Activated CD4-positive, alpha-beta T cell treated with anti-CD3 and anti-CD28 coated beads for 48 hours (primary cell): ENCODE data around the gene TBC1D32.
"Not testable (repeated sequence)": the region's sequence is repeated elsewhere in the genome, so short reads cannot be mapped to it uniquely, and the experiment has no call there.

Experiments
- DNase-seq: peaks from one replicate; pipeline ENCODE4 v3.0.0-alpha.2; 2020

Gene TBC1D32

DNA sequence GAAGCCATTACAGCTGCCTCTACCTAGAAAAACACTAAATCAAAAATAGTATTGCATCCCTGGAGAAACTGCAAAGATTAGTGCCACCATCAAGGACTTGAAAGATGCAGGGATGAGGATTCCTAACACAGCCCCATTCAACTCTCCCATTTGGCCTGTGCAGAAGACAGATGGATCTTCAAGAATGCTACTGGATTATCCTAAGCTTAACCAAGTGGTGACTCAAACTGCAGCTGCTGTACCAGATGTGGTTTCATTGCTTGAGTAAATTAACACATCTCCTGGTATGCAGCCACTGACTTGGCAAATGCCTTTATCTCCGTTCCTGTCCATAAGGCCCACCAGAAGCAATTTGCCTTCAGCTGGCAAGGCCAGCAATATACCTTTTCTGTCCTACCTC lies 117.4 kb downstream of the TBC1D32 start:
- no peak for DNase-seq

DNA sequence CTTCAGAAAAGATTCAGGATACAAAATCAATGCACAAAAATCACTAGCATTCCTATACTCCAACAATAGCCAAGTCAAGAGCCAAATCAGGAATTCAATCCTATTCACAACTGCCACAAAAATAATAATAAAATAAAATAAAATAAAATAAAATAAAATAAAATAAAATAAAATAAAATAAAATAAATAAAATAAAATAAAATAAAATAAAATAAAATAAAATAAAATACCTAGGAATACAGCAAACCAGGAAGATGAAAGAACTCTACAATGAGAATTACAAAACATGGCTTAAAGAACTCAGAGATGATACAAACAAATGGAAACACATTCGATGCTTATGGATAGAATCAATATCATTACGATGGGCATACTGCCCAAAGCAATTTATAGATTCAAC lies 120.9 kb downstream of the TBC1D32 start:
- not testable (repeated sequence) for DNase-seq

- DNase-seq = no peak
Observed at GRCh38 chr6:121210943-121211342, 123.3 kb downstream of the TBC1D32 start.

GRCh38 chr6:121205569-121205968 lies 128.7 kb downstream of the TBC1D32 start:
- no peak for DNase-seq

DNA sequence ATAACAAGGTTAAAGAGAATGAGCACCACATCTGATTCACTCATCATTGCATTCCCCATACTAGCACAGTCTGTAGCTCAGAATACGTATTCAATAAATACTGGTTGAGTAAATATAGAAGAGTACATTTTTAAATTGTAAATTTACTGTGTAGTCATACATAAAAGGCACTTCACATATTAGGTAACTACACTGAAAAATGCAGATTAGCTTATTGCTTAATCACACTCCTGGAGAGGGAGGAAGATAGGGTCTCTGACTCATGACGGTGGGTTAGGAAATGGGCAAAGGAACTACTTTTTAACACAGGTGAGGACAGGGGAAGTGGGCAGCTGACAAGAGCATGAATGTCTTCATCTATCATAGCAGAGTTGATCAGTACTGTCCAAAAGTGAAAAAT lies 133.2 kb downstream of the TBC1D32 start:
- DNase-seq = no peak

DNA sequence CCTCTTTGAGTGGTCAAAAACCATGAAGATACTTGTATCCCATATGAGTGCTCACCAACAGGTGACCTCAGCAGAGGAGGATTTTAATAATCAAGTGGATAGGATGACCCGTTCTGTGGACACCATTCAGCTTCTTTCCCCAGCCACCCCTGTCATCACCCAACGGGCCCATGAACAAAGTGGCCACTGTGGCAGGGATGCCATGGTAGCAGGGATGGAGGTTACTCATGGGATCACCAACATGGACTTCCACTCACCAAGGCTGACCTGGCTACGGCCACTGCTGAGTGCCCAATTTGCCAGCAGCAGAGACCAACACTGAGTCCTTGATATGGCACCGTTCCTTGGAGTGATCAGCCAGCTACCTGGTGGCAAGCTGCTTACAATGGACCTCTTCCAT lies 138.2 kb downstream of the TBC1D32 start:
- DNase-seq = not testable (repeated sequence)

DNA sequence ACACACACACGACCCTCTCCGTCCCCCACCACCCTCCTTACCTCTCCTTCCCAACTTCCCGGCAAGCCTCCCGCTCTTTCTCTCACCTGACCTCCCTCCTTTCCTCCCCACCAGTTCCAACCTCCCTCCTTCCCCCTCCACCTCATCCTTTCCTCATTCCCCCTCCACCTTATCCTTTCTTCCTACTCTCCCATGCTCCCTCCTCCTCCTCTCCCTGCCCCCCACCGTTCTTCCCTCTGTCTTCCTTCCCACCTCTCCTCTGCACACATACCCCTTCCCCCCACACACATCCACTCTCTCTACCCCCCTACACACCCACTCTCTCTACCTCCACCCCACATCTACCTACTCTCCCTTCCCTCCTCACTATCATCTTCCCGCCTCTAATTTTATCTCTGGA lies 144.2 kb downstream of the TBC1D32 start:
- DNase-seq = no peak

DNA sequence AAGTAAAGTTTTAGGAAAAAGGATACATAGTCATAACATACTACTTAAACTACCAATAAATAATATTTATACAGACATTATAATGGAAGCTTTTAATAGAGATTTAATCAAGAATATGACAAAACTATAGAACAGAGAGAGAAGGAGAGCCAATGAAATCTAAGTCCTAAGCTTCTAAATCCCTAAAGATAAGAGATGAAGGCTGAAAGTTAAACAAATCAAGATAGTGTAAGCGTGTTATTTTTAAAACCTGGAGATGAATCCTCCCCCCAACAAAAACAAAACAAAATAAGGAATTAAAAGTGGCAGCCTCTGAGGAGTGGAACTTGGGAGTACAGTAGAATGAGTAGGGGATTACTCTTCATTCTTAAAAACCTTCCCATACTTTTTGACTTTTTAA lies 145.9 kb downstream of the TBC1D32 start:
- DNase-seq = no peak

DNA sequence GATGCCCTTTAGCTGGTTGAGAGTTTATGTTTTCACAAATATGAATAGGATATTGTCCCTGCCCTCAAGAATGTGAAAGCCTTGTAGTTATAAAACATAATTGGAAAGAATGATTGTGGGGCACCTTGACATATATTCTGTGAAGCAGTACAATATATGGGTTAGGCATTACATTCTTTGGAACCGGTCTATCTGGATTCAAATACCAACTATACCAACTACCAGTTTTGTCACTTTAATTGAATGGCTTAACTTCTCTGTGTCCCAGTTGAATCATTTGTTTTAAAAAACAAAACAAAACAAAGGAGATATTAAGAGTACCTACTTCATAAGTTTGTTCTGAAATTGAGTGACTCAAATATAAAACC lies 146.5 kb downstream of the TBC1D32 start:
- DNase-seq = no peak

DNA sequence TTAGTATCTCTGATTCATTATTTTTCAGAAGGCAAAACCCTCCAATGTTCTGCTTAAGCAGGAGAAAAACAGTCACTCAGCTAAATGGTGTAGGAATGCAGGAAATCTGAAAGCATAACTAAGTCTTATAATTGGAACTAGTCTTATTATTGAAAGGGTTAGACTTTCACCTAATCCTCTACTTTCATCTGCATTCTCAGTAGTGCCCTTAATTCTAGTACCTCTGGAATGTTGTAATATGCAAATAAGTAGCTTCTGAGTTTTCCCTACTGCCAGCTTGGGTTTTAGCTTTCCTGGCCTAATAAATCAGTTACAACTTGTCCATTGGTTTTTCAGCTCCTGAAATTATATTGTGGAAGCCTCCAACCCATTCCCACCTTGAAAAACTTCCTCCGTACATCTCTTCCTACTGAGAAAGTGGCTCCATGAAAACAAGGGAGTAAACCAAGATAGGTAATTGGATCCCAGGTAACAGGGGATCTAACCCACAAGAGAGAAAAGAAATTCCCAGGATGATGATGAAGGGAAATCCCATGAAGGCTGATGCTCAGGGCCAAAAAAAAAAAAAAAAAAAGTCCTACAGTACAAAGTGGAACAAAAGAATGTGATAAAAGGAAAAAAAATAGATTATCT lies 147.0 kb downstream of the TBC1D32 start:
- DNase-seq = no peak

DNA sequence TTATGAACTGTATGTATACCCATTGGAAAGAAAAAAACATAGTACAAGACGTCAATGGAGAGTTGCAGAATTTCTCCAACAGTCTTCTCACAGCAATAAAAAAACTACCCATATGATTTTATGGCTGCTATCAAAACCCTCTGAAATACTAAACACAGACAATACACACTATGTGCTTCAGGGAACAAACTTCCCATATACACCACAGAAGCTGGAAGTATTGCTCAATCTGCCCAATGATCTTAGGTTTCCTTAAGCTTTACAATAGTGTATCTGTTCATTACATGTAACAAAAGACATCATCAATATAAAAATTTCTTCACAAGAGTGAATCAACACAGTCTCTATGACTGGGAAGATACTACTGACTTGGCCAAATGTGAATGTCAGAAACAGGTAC lies 150.5 kb downstream of the TBC1D32 start:
- DNase-seq = no peak

- no peak for DNase-seq
Observed at GRCh38 chr6:121175827-121176226, 158.5 kb downstream of the TBC1D32 start.

GRCh38 chr6:121172451-121172850 lies 161.8 kb downstream of the TBC1D32 start:
- not testable (repeated sequence) for DNase-seq

DNA sequence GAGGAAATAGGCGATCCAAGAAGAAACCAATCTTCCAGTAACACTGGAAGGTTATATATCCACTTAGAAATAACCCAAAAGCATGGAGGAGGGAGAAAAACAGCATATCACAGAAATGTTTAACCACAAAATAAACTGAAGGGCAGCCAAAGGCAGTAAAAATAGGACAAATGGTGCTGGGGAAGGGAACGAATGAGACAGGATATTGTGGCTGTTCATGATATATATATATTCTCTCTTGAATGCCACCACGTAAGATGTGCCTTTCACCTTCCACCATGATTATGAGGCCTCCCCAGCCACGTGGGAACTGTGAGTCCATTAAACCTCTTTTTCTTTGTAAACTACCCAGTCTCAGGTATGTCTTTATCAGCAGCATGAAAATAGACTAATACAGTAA lies 162.4 kb downstream of the TBC1D32 start:
- no peak for DNase-seq

DNA sequence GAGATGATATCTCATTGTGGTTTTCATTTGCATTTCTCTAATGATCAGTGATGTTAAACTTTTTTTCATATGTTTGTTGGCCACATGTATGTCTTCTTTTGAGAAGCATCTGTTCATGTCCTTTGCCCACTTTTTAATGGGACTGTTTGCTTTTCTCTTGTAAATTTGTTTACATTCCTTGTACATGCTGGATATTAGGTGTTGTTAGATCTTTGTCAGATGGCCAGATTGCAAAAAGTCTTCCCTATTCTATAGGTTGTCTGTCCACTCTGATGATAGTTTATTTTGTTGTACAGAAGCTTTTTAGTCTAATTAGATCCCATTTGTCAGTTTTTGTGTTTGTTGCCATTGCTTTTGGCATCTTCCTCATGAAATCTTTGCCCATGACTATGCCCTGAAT lies 172.4 kb downstream of the TBC1D32 start:
- DNase-seq = no peak

DNA sequence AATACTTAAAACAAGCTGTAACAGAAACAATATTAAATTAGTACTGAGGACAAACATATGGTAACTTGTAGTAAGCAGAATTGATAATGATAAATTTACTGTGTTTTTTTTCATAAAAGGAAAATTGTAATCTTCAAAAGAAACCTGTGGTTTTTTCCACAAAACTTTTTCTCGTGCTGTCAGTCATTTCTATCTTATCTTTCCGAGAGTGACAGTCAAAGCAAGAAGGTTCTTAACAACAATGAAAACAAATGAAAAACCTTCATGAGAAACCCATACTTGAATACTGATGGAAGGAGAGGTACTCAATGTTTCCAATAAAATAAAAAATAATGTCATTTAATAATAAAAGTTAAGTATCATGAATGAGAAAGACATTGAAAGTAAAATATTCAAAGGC lies 174.0 kb downstream of the TBC1D32 start:
- DNase-seq = no peak

DNA sequence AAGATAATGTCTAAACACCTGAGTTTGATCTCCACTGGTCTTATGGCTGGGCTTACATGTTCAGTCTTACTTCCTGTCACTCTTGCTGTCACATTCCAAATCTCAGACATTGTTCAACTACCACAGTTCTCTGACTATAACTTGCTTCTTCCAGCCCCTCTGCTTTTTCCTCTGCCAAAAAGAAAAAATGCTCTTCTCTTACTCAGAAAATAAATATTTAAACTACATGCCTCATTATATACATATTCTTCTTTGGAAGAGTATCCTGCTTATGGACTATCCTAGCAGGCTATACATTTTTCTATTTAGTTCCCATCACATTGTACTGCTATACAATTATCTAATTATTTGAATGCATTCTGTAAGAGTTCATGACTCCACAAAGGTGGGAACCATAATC lies 175.4 kb downstream of the TBC1D32 start:
- no peak for DNase-seq

- no peak for DNase-seq
Observed at GRCh38 chr6:121158438-121158837, 175.8 kb downstream of the TBC1D32 start.

DNA sequence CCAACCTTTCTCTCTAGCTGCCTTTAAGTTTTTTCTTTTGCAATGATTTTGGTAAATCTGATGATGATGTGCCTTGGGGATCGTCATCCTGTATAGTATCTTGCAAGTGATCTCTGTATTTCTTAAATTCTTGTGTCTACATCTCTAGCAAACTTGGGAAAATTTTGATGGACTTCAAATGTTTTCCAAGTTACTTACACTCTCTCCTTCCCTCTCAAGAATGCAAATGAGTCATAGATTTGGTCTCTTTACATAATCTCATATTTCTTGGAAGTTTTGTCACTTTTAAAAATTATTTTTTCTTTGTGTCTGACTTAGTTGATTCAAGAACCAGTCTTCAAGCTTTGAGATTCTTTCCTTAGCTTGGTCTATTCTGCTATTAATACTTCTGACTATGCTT lies 176.4 kb downstream of the TBC1D32 start:
- DNase-seq = no peak

DNA sequence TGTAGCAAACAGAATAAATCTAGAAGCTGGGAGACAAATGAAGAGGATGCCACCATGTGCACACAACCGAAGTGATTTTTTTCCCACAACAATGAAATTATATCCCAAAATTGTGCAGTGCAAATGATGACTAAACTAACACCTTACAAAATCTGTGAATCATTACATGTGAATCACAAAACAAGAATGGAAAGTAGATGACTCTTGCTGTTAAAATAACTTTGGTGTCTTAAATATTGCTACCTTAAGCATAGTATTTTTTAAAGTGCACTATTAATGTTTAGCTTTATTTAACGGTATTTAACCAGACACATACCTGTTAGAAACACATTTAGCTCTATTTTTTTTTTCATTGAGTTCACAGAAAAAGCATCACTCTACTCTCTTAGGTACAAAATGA lies 190.8 kb downstream of the TBC1D32 start:
- no peak for DNase-seq

GRCh38 chr6:121142093-121142492 lies 192.2 kb downstream of the TBC1D32 start:
- DNase-seq = no peak

GRCh38 chr6:121135425-121135824 lies 198.9 kb downstream of the TBC1D32 start:
- DNase-seq = no peak

DNA sequence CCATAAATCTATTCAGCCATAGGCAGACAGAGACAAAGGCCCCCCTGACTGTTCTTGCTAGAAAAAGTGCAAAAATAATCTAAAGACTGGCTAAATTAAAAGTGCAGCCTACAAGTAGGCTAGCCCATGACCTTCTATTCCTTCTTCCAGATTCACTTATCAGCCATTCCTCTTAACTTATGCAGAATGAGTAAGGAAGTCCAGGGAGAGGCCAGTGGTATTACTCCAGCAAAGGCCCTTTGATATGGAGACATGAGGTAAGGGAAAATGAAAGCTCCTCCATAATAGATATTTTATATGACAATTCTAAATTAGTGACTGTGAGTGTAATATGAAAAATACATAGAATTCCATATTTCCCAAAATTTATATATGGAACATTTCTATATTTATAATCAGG lies 199.4 kb downstream of the TBC1D32 start:
- no peak for DNase-seq

- no peak for DNase-seq
Observed at GRCh38 chr6:121124600-121124999, 209.7 kb downstream of the TBC1D32 start.

DNA sequence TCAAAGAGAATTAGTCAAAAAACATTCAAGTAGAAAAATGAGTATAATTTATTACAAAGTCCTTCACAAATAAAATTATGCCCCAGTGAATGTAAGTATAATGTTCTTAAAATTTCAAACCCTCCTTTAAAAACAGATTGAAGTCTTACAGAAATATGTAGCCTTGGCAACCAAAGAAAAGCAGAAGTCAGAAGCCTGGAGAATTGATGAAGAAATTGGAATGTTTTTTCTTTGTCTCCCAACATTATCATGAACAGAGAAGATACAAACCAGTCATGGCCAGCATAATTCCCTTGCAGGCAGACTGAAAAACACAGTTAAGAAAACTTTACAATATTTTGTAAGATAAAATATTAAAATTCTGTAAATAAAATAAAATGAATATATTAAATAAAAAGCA lies 221.9 kb downstream of the TBC1D32 start:
- no peak for DNase-seq

- no peak for DNase-seq
Observed at GRCh38 chr6:121110733-121111132, 223.5 kb downstream of the TBC1D32 start.
